Measurements from ENCODE around the gene FFAR3.

GRCh38 chr19:35341565-35342225 lies 16.6 kb upstream of the FFAR3 start:
- TF ChIP-seq POLR2A (IDR thresholded peaks at IDR 0.05) (no peak), CTCF (IDR thresholded peaks at IDR 0.05) (no peak)
